Anterior cingulate cortex (tissue), 58 donors: ENCODE results near the gene ENTHD1.
"Not testable (repeated sequence)": the region's sequence is repeated elsewhere in the genome, so short reads cannot be mapped to it uniquely, and the experiment has no call there.

Experiments
- DNase-seq, 58 donors: peaks; one replicate each; lab custom pipeline; 2025; lab: John Stamatoyannopoulos, UW

The ENTHD1 gene

GRCh38 chr22:39900306-39901227 lies 7.0 kb upstream of the ENTHD1 start, which contains the start of gene GRAP2:
GRAP2 (plus strand) TSS chr22:39901084; CDS start chr22:39947107, 46,023 bp downstream.
- DNase-seq, result no peak

GRCh38 chr22:39898997-39899396 lies 5.4 kb upstream of the ENTHD1 start:
- DNase-seq, result peak in 1 of 58 donors; percentile 14

DNA sequence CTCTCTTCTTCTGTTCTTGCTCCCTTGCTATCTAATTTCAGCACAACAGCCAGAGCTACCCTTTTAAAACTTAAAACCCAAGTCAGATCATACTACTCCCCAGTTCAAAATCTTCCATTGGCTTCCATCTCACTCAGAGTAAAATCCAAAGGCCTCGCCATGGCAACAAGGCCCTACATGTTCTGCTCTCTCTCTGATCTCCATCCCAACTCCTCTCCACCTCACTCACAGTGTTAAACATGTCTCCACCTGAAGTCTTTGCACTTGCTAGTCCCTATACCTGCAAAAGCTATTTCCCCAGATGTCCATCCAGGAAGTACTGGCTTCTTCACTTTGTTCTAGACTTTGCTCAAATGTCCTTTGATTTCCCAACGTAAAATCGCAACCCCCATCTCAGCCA lies 4.3 kb upstream of the ENTHD1 start:
- no peak for DNase-seq

DNA sequence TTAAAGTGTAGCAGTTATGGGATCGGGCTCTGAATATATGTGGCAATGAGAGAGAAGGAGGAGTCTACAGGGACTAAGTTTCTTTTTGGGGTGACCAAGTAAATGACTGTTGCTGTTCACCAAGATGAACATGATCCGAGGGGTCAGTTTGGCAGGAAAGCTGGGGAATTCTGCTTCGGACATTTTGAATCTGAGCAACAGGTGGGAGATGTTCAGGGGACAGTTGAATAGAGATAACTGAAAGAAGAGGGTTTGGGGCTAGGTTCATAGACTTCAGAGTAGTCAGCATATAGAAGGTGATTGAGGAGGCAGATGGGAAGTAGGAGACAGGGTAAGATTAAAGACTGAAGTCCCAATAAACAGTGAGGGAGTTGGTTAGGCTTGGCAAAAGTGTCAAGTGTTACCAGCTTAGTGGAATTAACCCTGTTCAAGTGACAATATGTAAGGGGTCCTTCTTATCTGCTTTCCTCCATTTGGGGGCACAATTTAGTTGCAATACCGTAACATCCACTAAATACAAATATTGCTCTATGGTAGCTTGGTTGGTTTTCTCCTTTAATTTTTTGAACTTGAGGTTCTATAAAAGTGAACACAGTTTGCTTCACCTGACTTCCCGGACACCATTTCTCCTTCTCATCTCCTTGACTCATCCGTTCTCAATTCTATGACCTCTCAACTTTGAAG lies 2.9 kb upstream of the ENTHD1 start:
- DNase-seq, result no peak

GRCh38 chr22:39895682-39896081 lies 2.1 kb upstream of the ENTHD1 start:
- DNase-seq, result no peak

DNA sequence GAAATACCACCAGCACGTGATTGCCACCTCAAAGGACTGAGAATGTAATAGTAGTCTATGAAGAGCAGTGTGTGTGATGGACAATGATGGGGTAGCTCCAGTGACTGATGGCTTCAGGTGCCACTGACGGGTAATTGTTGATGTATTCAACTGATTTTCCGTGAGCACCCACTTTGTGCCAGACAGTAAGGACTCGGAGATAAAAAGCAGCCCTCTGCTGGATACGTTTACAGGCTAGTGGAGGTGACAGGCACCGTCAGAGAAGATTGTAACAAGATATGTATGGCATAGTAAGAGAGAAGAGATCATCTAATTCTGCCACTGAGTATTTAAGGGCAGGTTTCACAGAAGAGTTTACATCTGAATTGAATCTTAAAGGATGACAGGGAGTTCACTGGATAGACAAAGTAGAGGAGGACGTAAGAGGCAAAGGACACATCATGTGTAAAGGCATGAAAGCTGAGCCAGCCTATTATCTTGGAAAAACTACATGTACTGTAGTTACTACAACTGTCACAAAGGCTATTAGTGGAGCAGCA lies 1.1 kb upstream of the ENTHD1 start:
- no peak for DNase-seq

DNA sequence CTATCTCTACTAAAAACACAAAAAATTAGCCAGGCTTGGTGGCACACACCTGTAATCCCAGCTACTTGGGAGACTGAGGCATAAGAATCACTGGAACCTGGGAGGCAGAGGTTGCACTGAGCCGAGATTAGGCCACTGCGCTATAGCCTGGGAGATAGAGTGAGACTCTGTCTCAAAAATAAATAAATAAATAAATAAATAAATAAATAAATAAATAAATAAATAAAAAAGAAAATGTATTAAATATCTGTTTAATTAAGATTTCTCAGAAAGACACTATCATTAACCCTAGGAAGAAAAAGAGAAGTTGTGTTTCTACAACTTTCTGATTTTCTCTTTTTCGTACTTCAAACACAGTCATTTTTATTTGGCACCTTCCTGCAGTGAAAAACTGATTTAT lies 3.6 kb downstream of the ENTHD1 start:
- DNase-seq, result not testable (repeated sequence)

DNA sequence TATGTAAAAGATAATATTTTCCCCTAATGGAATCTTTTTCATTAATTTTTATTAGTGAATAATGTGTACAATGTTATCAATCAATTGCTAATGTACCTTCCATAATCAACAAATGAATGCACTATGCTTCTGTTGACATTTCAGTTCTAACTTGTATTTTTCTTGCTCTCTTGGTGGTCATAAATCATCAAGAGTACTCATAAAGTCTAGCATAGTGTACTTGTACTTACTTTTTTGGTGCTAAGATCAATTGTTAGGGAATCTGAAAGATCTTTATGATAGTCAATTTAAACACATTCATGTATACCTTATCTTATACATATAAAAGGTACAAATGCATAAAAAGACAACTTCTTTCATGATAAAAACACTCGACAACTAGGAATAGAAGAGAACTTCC lies 10.5 kb downstream of the ENTHD1 start:
- DNase-seq, result no peak

GRCh38 chr22:39880722-39881121 lies 12.8 kb downstream of the ENTHD1 start:
- no peak for DNase-seq

DNA sequence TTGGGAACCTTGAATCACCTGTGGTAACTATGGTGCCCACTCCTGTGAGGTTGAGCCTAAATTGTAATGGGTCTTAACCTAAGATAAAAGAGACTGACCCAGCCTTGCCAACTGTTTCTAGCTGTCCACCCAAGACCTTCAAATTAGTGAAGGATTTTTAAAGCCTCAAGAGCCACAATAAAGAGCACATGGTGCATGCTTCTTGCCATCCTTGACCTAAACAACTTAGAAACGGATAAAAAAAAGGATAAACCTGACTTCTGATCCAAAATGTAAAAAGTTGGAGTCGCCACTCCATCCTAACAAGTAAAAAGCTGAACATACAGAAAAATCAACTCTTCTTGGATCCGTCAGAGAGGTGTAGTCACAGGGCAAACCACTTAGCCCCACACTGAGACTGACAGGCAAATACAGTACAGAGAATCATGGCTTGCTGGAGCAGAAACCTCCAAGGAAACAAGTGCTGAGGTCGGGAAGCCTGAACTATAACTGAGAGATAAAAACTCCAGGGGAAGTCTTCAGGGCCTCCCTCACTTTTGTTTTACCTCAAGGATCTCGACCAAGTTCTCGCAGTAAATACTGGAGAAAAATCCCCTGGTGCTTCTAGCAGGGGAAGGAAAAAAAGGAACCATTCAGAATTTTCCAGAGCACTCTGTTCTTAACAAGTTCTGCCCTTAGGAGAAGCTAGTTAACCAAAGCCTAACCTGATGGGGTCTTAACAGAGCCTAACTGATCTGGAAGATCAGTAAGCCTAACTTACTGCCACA lies 16.3 kb downstream of the ENTHD1 start:
- no peak for DNase-seq

- peak in 1 of 58 donors; percentile 4 for DNase-seq
These were observed 18.2 kb downstream of the ENTHD1 start for GRCh38 chr22:39875176-39875885.

- no peak for DNase-seq
These were observed 19.6 kb downstream of the ENTHD1 start for GRCh38 chr22:39873965-39874364.

GRCh38 chr22:39872548-39872947 lies 21.0 kb downstream of the ENTHD1 start:
- no peak for DNase-seq

GRCh38 chr22:39871008-39871798 lies 22.4 kb downstream of the ENTHD1 start:
- no peak for DNase-seq

DNA sequence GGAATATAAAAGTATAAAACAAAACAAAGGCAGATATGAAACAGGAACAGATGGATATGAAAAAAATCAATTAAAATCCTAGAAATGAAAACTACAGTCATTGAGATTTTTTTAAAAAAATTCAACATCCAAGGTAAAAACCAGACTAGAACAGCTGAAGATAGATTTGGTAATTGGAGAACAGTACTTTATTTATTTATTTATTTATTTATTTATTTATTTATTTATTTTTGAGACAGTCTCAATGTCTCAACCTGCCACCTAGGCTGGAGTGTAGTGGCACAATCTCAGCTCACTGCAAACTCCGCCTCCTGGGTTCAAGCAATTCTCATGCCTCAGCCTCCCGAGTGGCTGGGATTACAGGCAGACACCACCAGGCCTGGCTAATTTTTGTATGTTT lies 23.8 kb downstream of the ENTHD1 start:
- not testable (repeated sequence) for DNase-seq

GRCh38 chr22:39868741-39869140 lies 24.8 kb downstream of the ENTHD1 start:
- no peak for DNase-seq

GRCh38 chr22:39859903-39860588 lies 33.5 kb downstream of the ENTHD1 start:
- DNase-seq, result no peak

DNA sequence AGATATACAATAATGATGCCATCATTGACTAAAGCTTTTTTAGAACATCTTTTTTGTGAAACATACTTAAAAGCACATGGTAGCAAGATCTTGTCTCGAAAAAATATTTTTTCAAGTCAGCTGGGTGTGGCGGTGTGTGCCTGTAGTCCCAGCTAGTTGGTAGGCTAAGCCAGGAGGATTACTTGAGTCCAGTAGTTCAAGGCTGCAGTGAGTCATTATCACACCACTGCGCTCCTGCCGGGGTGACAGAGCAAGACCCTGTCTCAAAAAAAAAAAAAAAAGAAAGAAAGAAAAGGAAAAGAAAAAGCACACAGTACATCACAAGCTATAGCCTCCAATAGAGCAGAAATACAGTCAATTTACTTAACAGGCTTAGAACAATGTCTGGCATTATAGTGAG lies 37.0 kb downstream of the ENTHD1 start:
- DNase-seq, result no peak

DNA sequence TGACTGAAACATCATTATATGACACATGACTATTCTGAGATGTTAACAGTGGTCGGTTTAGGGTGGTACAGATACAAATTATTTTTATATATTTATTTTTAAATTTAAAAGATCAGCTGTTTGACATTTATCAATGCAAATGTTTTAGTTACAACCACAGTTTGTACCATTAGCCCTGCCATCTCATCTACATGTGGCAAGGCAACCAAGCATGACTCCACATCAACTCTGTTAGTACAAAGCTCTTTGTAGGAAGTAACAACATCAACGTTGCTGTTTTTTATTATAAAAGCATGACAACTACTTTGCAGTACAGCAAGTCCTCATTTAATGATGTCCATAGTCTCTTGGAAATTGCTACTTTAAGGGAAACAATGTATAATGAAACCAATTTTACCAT lies 40.8 kb downstream of the ENTHD1 start:
- DNase-seq, result no peak
